Neuronal stem cell (in vitro differentiated cells): ENCODE measurements around the gene BTBD8.

Experiments
- DNase-seq: peaks from one replicate; pipeline ENCODE4 v3.0.0-alpha.2; 2013; ENCODE audit warnings: low spot score
- H2AFZ ChIP-seq: one replicate; pipeline ENCODE4 v1.6.1; 2013; ENCODE audit warnings: mild to moderate bottlenecking, low read length, inconsistent platforms
- H2AK5ac ChIP-seq: 2 replicates; pipeline ENCODE4 v1.6.1; 2013; ENCODE audit warnings: low read depth, mild to moderate bottlenecking, inconsistent platforms, low read length, moderate library complexity, mixed read lengths
- H2BK120ac ChIP-seq: 2 replicates; pipeline ENCODE4 v1.6.1; 2013; ENCODE audit warnings: low read depth, mild to moderate bottlenecking, inconsistent platforms, low read length, moderate library complexity, mixed read lengths
- H2BK12ac ChIP-seq: one replicate; pipeline ENCODE4 v1.6.1; 2013; ENCODE audit warnings: low read length, inconsistent platforms
- H2BK15ac ChIP-seq: 2 replicates; pipeline ENCODE4 v1.6.1; 2013; ENCODE audit warnings: mild to moderate bottlenecking, low read length, inconsistent platforms, mixed read lengths
- H2BK5ac ChIP-seq: one replicate; pipeline ENCODE4 v1.6.1; 2013; ENCODE audit warnings: inconsistent platforms, mild to moderate bottlenecking, low read length, moderate library complexity
- H3K14ac ChIP-seq: one replicate; pipeline ENCODE4 v1.6.1; 2013; ENCODE audit warnings: low read length, inconsistent platforms
- H3K18ac ChIP-seq: 2 replicates; pipeline ENCODE4 v1.6.1; 2013; ENCODE audit warnings: low read length, inconsistent platforms
- H3K23ac ChIP-seq: 2 replicates; pipeline ENCODE4 v1.6.1; 2013; ENCODE audit warnings: low read depth, mild to moderate bottlenecking, mixed read lengths, low read length, inconsistent platforms; ENCODE audit not compliant: poor library complexity
- H3K27ac ChIP-seq: replicated peaks from 3 replicates; pipeline ENCODE4 v1.5.1; 2013; ENCODE audit warnings: low read length, inconsistent platforms
- H3K27me3 ChIP-seq, 3 experiments: 2 replicates each; pipeline ENCODE4 v1.6.1; 2013; ENCODE audit warnings: low read length in 3 of 3, mild to moderate bottlenecking in 2 of 3, inconsistent platforms in 1 of 3, low read depth in 1 of 3, mixed read lengths in 1 of 3, moderate library complexity in 1 of 3; ENCODE audit not compliant: control insufficient read depth in 3 of 3, insufficient read depth in 3 of 3
- H3K36me3 ChIP-seq, 2 donors: replicated peaks in 1 of 2; 2 replicates each; pipeline ENCODE4 v1.6.1; 2013; ENCODE audit warnings: low read length in 2 of 2; ENCODE audit not compliant: control insufficient read depth in 2 of 2, insufficient read depth in 2 of 2
- H3K4ac ChIP-seq: 2 replicates; pipeline ENCODE4 v1.6.1; 2013; ENCODE audit warnings: inconsistent platforms, mild to moderate bottlenecking, low read length, moderate library complexity
- H3K4me1 ChIP-seq, 2 donors: 1 replicate in 1 of 2; 2 replicates in 1 of 2; pipeline ENCODE4 v1.6.1; 2013; ENCODE audit warnings: low read length in 2 of 2, low read depth in 1 of 2; ENCODE audit not compliant: control insufficient read depth in 2 of 2, insufficient read depth in 1 of 2
- H3K4me2 ChIP-seq: one replicate; pipeline ENCODE4 v1.6.1; 2013; ENCODE audit warnings: mild to moderate bottlenecking, low read length, inconsistent platforms; ENCODE audit not compliant: insufficient read depth, poor library complexity, severe bottlenecking
- H3K4me3 ChIP-seq, 2 donors: 2 replicates each; pipeline ENCODE4 v1.5.1; 2013; ENCODE audit warnings: low read length in 2 of 2, mild to moderate bottlenecking in 2 of 2, inconsistent platforms in 1 of 2, moderate library complexity in 1 of 2
- H3K79me1 ChIP-seq: one replicate; pipeline ENCODE4 v1.6.1; 2013; ENCODE audit warnings: low read depth, mild to moderate bottlenecking, inconsistent platforms, low read length, moderate library complexity
- H3K9ac ChIP-seq: one replicate; pipeline ENCODE4 v1.6.1; 2013; ENCODE audit warnings: mild to moderate bottlenecking, low read depth, low read length, inconsistent platforms; ENCODE audit not compliant: poor library complexity
- H3K9me3 ChIP-seq, 2 donors: replicated peaks in 1 of 2; 2 replicates each; pipeline versions ENCODE3 to v1.6.1; 2013; ENCODE audit warnings: low read length in 2 of 2, mild to moderate bottlenecking in 2 of 2, inconsistent platforms in 1 of 2, low read depth in 1 of 2, mixed read lengths in 1 of 2, moderate library complexity in 1 of 2; ENCODE audit not compliant: control insufficient read depth in 2 of 2, insufficient read depth in 1 of 2
- H4K8ac ChIP-seq: one replicate; pipeline ENCODE4 v1.6.1; 2013; ENCODE audit warnings: low read depth, mild to moderate bottlenecking, inconsistent platforms, low read length, moderate library complexity
- H4K91ac ChIP-seq: one replicate; pipeline ENCODE4 v1.6.1; 2013; ENCODE audit warnings: low read length, low read depth, mild to moderate bottlenecking, inconsistent platforms; ENCODE audit not compliant: poor library complexity
- WGBS, 2 donors: extraction: QIAGEN DNeasy Blood & Tissue Kit; methylation state at CpG; one replicate each; pipeline ENCODE4 v1.1.7; 2013; ENCODE audit warnings: missing lambda C conversion rate in 2 of 2, mixed read lengths in 1 of 2; ENCODE audit not compliant: insufficient read length in 2 of 2, insufficient replicate concordance in 1 of 2; ENCODE audit errors: extremely low coverage in 2 of 2; 5-methylcytosine and 5-hydroxymethylcytosine counted together

BTBD8 gene

GRCh38 chr1:92201973-92202372 lies 121.8 kb downstream of the BTBD8 start:
- H3K27me3 ChIP-seq = no peaks in the 10 kb centered on the region
- no peak overlapping the region for H2BK12ac ChIP-seq
- H2BK15ac ChIP-seq = no peak overlapping the region
- H3K9me3 ChIP-seq = peaks cover 0 to 4% of the 10 kb centered on the region in 2 donors
- no peak overlapping the region for H2AFZ ChIP-seq
- no peak overlapping the region for H3K18ac ChIP-seq
- no peaks in the 10 kb centered on the region for H3K36me3 ChIP-seq
- H3K4me3 ChIP-seq = no peak overlapping the region
- H3K9ac ChIP-seq = no peak overlapping the region
- no peak overlapping the region for H3K14ac ChIP-seq
- H3K4ac ChIP-seq = no peak overlapping the region
- H4K8ac ChIP-seq = no peak overlapping the region
- no peak overlapping the region for H3K4me2 ChIP-seq
- no CpG with 5 or more reads among the region's 5 CpGs for WGBS, 2 donors
- H3K23ac ChIP-seq = no peak overlapping the region
- DNase-seq = no peak
- no peak overlapping the region for H2BK120ac ChIP-seq
- no peak overlapping the region for H4K91ac ChIP-seq
- no peaks in the 10 kb centered on the region for H3K79me1 ChIP-seq
- no peak overlapping the region for H3K27ac ChIP-seq
- no peaks in the 10 kb centered on the region for H3K4me1 ChIP-seq
- H2AK5ac ChIP-seq = no peak overlapping the region
- H2BK5ac ChIP-seq = no peak overlapping the region

GRCh38 chr1:92203105-92203504 lies 123.0 kb downstream of the BTBD8 start:
- no peak overlapping the region for H2AK5ac ChIP-seq
- H3K4ac ChIP-seq = no peak overlapping the region
- no peaks in the 10 kb centered on the region for H3K79me1 ChIP-seq
- H3K14ac ChIP-seq = no peak overlapping the region
- no peak overlapping the region for H2BK120ac ChIP-seq
- no peak overlapping the region for H2BK12ac ChIP-seq
- H3K23ac ChIP-seq = no peak overlapping the region
- no peak overlapping the region for H2AFZ ChIP-seq
- peaks cover 0 to 4% of the 10 kb centered on the region in 2 donors for H3K9me3 ChIP-seq
- no peak overlapping the region for H3K9ac ChIP-seq
- H2BK5ac ChIP-seq = no peak overlapping the region
- H4K8ac ChIP-seq = no peak overlapping the region
- no peaks in the 10 kb centered on the region for H3K36me3 ChIP-seq
- no peak overlapping the region for H2BK15ac ChIP-seq
- H3K27me3 ChIP-seq = no peaks in the 10 kb centered on the region
- no peak for DNase-seq
- H4K91ac ChIP-seq = no peak overlapping the region
- no peak overlapping the region for H3K4me2 ChIP-seq
- no peak overlapping the region for H3K18ac ChIP-seq
- H3K4me1 ChIP-seq = no peaks in the 10 kb centered on the region
- H3K4me3 ChIP-seq = no peak overlapping the region
- H3K27ac ChIP-seq = no peak overlapping the region

GRCh38 chr1:92210701-92211100 lies 130.6 kb downstream of the BTBD8 start:
- WGBS, 2 donors = no CpG with 5 or more reads among the region's 2 CpGs

GRCh38 chr1:92211166-92211565 lies 131.0 kb downstream of the BTBD8 start:
- no peak overlapping the region for H2AFZ ChIP-seq
- no peak overlapping the region for H4K91ac ChIP-seq
- no peak overlapping the region for H2AK5ac ChIP-seq
- H3K27me3 ChIP-seq = no peaks in the 10 kb centered on the region
- H2BK5ac ChIP-seq = no peak overlapping the region
- no peaks in the 10 kb centered on the region for H3K36me3 ChIP-seq
- H3K18ac ChIP-seq = no peak overlapping the region
- H3K4me3 ChIP-seq = no peak overlapping the region
- no peak overlapping the region for H3K27ac ChIP-seq
- H3K79me1 ChIP-seq = no peaks in the 10 kb centered on the region
- no peak overlapping the region for H3K23ac ChIP-seq
- H3K14ac ChIP-seq = no peak overlapping the region
- no peak overlapping the region for H2BK15ac ChIP-seq
- no peak overlapping the region for H2BK12ac ChIP-seq
- H4K8ac ChIP-seq = no peak overlapping the region
- no peak overlapping the region for H3K4me2 ChIP-seq
- no peaks in the 10 kb centered on the region for H3K4me1 ChIP-seq
- H3K4ac ChIP-seq = no peak overlapping the region
- no peak overlapping the region for H2BK120ac ChIP-seq
- no CpG with 5 or more reads among the region's 2 CpGs for WGBS, 2 donors
- peaks cover 0 to 4% of the 10 kb centered on the region in 2 donors for H3K9me3 ChIP-seq
- DNase-seq = no peak
- H3K9ac ChIP-seq = no peak overlapping the region

More at GRCh38 chr1:92210701-92211100, 130.6 kb downstream of the BTBD8 start:
- Histone ChIP-seq H3K4me3 (no peak overlapping the region), H3K27ac (no peak overlapping the region), H2BK5ac (no peak overlapping the region), H3K27me3 (no peaks in the 10 kb centered on the region), H4K91ac (no peak overlapping the region), H2AK5ac (no peak overlapping the region), H3K9ac (no peak overlapping the region), H3K4me2 (no peak overlapping the region), H3K36me3 (no peaks in the 10 kb centered on the region), H2BK12ac (no peak overlapping the region), H3K23ac (no peak overlapping the region), H2BK120ac (no peak overlapping the region), H3K14ac (no peak overlapping the region), H3K4me1 (no peaks in the 10 kb centered on the region), H3K79me1 (no peaks in the 10 kb centered on the region), H3K18ac (no peak overlapping the region), H3K4ac (no peak overlapping the region), H4K8ac (no peak overlapping the region), H2AFZ (no peak overlapping the region), H2BK15ac (no peak overlapping the region), H3K9me3 (peaks cover 0 to 4% of the 10 kb centered on the region in 2 donors)
- no peak for DNase-seq
